Ectodermal cell (in vitro differentiated cells): Measurements from ENCODE around the gene GDI2.

Experiments used
- H3K27ac ChIP-seq: 2 replicates; pipeline ENCODE4 v1.7.0; 2013; ENCODE audit warnings: mild to moderate bottlenecking, low read depth, low read length; ENCODE audit not compliant: insufficient read depth, poor library complexity, severe bottlenecking
- H3K27me3 ChIP-seq: 2 replicates; pipeline ENCODE4 v1.7.0; 2013; ENCODE audit warnings: mild to moderate bottlenecking, low read length; ENCODE audit not compliant: insufficient read depth, control insufficient read depth, poor library complexity, severe bottlenecking
- H3K36me3 ChIP-seq: one replicate; pipeline ENCODE4 v1.7.0; 2013; ENCODE audit warnings: low read length; ENCODE audit not compliant: control insufficient read depth, insufficient read depth
- H3K4me1 ChIP-seq: one replicate; pipeline ENCODE4 v1.7.0; 2013; ENCODE audit warnings: low read length; ENCODE audit not compliant: control insufficient read depth, insufficient read depth
- H3K4me3 ChIP-seq: 2 replicates; pipeline ENCODE4 v1.7.0; 2013; ENCODE audit warnings: low read depth, low read length, control low read depth; ENCODE audit not compliant: insufficient read depth
- H3K9me3 ChIP-seq: 2 replicates; pipeline ENCODE4 v1.7.0; 2013; ENCODE audit warnings: mild to moderate bottlenecking, low read length, moderate library complexity; ENCODE audit not compliant: control insufficient read depth
- WGBS, 2 experiments: methylation state at CpG; one replicate each; pipeline ENCODE4 v1.1.7; 2013; ENCODE audit warnings: missing lambda C conversion rate in 2 of 2; 5-methylcytosine and 5-hydroxymethylcytosine counted together

The GDI2 gene

DNA sequence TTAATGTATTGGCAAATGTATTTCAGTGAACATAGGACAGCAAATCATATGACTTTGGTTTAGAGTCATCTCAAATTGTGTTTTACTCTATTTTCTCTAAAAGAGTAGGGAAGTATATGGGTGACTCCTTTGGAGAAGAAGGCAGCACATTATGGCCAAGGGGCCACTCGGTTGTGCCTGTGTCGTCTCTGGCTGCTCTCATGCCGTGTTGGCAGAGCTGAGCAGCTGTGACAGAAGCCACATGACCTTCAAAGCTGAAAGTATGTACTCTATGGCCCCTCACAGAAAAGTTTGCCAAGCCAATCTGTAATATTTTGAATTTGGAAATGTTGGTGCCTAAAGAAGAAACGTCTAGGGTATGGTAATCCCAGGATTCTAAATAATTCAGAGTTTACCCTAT, 81.1 kb downstream of the GDI2 start:
- Histone ChIP-seq H3K9me3 (no peaks in the 10 kb centered on the region), H3K4me1 (no peaks in the 10 kb centered on the region), H3K4me3 (no peak overlapping the region), H3K27me3 (no peaks in the 10 kb centered on the region), H3K36me3 (peaks cover 14% of the 10 kb centered on the region), H3K27ac (no peak overlapping the region)
- 86 to 93% methylated on average over 4 of the region's 4 CpGs for WGBS, 2 experiments

GRCh38 chr10:5731559-5731958, 81.7 kb downstream of the GDI2 start:
- no peaks in the 10 kb centered on the region for H3K9me3 ChIP-seq
- 92 to 96% methylated on average over 2 of the region's 3 CpGs for WGBS, 2 experiments
- no peak overlapping the region for H3K4me3 ChIP-seq
- H3K4me1 ChIP-seq = no peaks in the 10 kb centered on the region
- H3K27ac ChIP-seq = no peak overlapping the region
- peaks cover 14% of the 10 kb centered on the region for H3K36me3 ChIP-seq
- H3K27me3 ChIP-seq = no peaks in the 10 kb centered on the region

DNA sequence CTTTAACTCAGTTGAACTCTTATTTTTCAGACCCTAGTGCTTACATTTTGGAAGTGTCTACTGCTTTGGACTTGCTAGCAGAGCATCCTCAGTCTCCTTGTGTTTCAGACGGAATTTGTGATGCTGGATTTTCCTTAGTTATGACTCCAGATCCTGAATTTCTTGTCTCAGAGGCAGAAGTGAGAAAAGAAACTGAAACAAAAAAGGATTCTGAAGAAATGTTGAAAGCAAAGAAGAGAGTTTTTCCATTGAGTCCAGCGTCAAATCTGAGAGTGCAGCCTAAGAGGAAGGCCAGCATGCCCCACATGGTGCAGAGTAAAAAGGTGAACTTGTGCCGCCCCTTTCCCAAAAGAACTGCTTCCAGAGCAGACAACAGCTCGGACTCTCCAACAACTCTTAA, 82.5 kb downstream of the GDI2 start:
- Histone ChIP-seq H3K4me1 (no peaks in the 10 kb centered on the region), H3K9me3 (no peaks in the 10 kb centered on the region), H3K4me3 (no peak overlapping the region), H3K27me3 (no peaks in the 10 kb centered on the region), H3K27ac (no peak overlapping the region), H3K36me3 (peaks cover 14% of the 10 kb centered on the region)
- WGBS, 2 experiments = 94 to 97% methylated on average over 4 of the region's 4 CpGs

DNA sequence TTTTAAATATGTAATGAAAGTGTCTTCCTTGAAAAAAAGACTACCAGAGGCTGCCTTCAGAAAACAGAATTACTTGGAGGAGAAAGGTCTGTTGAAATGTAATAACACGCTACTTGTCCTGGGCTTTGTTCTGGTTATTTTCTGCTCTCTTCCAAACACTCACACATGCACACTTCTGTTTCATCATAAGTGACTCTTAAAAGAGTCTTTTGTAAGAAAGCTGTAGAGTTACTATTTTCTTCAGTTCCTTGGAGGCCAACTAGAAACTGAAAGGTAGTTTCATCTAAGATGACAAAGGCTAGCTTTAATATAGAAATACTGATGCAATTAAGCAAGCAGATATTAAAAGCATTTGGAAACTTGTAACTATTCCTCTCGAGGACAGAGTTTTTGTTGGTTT, 89.5 kb downstream of the GDI2 start:
- H3K9me3 ChIP-seq = no peaks in the 10 kb centered on the region
- no peaks in the 10 kb centered on the region for H3K4me1 ChIP-seq
- no peak overlapping the region for H3K4me3 ChIP-seq
- no peak overlapping the region for H3K27ac ChIP-seq
- WGBS, 2 experiments = 91 to 100% methylated on average over 1 to 2 of the region's 2 CpGs
- no peaks in the 10 kb centered on the region for H3K36me3 ChIP-seq
- no peaks in the 10 kb centered on the region for H3K27me3 ChIP-seq

DNA sequence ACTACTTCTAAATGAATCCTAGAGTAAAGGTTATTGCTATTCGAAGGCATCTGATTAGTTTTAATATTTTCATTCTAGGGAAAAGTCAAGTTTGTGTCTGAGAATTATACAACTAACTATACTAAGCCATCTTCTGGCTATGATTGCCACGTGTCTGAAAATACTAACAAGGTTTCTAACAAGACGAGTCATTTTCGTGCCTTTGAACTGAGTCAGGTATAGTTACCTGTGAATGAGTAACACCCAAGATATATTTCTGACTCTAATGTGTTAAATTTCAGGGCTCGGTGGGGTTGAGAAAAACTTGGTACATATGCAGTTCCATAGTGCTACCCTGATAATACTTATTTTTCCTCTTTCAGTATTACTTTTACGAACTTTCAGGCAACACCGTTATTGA, 93.1 kb downstream of the GDI2 start:
- H3K27ac ChIP-seq = no peak overlapping the region
- no peaks in the 10 kb centered on the region for H3K27me3 ChIP-seq
- no peak overlapping the region for H3K4me3 ChIP-seq
- no peaks in the 10 kb centered on the region for H3K4me1 ChIP-seq
- WGBS, 2 experiments = 92 to 99% methylated on average over 6 of the region's 7 CpGs
- H3K9me3 ChIP-seq = no peaks in the 10 kb centered on the region
- no peaks in the 10 kb centered on the region for H3K36me3 ChIP-seq

- Histone ChIP-seq H3K9me3 (no peaks in the 10 kb centered on the region), H3K36me3 (no peaks in the 10 kb centered on the region), H3K27ac (no peak overlapping the region), H3K4me3 (no peak overlapping the region), H3K4me1 (no peaks in the 10 kb centered on the region), H3K27me3 (no peaks in the 10 kb centered on the region)
- 93 to 95% methylated on average over 3 of the region's 3 CpGs for WGBS, 2 experiments
Measured at GRCh38 chr10:5719546-5719945, 93.7 kb downstream of the GDI2 start.
